Body of pancreas (tissue), 4 donors: Measurements from ENCODE around the gene SCYGR7. TPM values are rescaled to one million over a fixed set of nuclear protein-coding genes. Genes with fewer than 3 reads are reported as not detected.
A peak's percentile ranks its signal among the peaks of the same experiment; 100 is the strongest.
"Not testable (repeated sequence)": the region's sequence is repeated elsewhere in the genome, so short reads cannot be mapped to it uniquely, and the experiment has no call there.

ENCODE experiments used
- ATAC-seq: fragments of 150-250 bp; one replicate; pipeline ENCODE4 v1.9.1; 2016
- DNase-seq, 4 donors: peaks; one replicate each; pipeline ENCODE4 v3.0.0-alpha.2; 2019
- H3K27ac ChIP-seq, 4 donors: fragments of 200-600 bp; sonication (generic); 1 replicate in 3 of 4; 2 replicates in 1 of 4; pipeline versions ENCODE4 v1.5.1 to v1.6.1; 2016 to 2019; ENCODE audit warnings: mild to moderate bottlenecking in 1 of 4, mixed read lengths in 1 of 4, moderate library complexity in 1 of 4
- H3K27me3 ChIP-seq, 2 donors: fragments of 200-600 bp; sonication (generic); one replicate each; pipeline ENCODE4 v1.6.0; 2016; ENCODE audit warnings: mild to moderate bottlenecking in 1 of 2
- H3K36me3 ChIP-seq, 2 donors: fragments of 200-600 bp; sonication (generic); replicated peaks in 1 of 2; 2 replicates each; pipeline ENCODE4 v1.5.1; 2016; ENCODE audit warnings: low read depth in 2 of 2; ENCODE audit not compliant: insufficient read depth in 1 of 2
- H3K4me1 ChIP-seq: fragments of 200-600 bp; sonication (generic); one replicate; pipeline ENCODE4 v1.6.0; 2016
- H3K4me3 ChIP-seq, 2 donors: fragments of 200-600 bp; sonication (generic); 1 replicate in 1 of 2; 2 replicates in 1 of 2; pipeline ENCODE4 v1.5.1; 2016 to 2019
- H3K9me3 ChIP-seq, 3 donors: fragments of 200-600 bp; sonication (generic); 1 replicate in 2 of 3; 2 replicates in 1 of 3; pipeline ENCODE4 v1.5.1; 2016
- POLR2A ChIP-seq, 3 donors: fragments of 450-650 bp; IDR thresholded peaks; one replicate each; pipeline ENCODE4 v1.6.1; 2016; ENCODE audit warnings: antibody characterized with exemption in 3 of 3, mild to moderate bottlenecking in 2 of 3
- WGBS, 2 donors: methylation state at CpG; one replicate each; pipeline ENCODE4 v1.1.5; 2017; 5-methylcytosine and 5-hydroxymethylcytosine counted together
- intact Hi-C: fragments of 100-400 bp; cut with DNase I; formaldehyde crosslinking; loops from one replicate; pipeline ENCODE4 v1.15.1; 2023
- total RNA-seq, 2 donors: library from RNA; depleted of rRNA; stranded (reverse); fragments of >200 nt; gene quantifications; one replicate each; pipeline ENCODE4 v1.1.0, GENCODE V29; 2016
- TF ChIP-seq, protein P1 (sequence below), 7 experiments: fragments of 450-650 bp in 4 of 7; fragments of 200-600 bp in 3 of 7; sonication (generic) in 3 of 7; IDR thresholded peaks; one replicate each; pipeline ENCODE4 v1.5.1; 2016 to 2019; ENCODE audit warnings: antibody characterized with exemption in 7 of 7

Gene SCYGR7
- total RNA-seq, 2 donors from 2014 or later, result not detected

DNA sequence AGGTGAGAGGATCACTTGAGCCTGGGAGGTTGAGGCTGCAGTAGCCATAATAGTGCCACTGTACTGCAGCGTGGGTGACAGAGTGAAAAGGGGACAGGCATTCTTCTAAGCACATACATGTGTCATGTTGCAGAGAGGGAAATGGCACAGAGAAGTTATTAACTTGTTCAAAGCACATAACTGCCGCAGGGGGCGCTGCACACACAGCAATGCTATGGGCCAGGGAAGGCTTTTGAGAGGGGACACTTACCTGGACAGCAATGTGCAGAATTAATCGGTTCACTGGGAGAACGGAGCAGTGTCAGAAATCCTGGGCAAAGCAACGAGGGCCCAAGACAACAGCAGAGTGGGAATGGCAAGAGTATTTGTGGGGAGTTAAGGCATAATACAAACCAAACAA lies 19.9 kb downstream of the SCYGR7 start:
- Histone ChIP-seq H3K9me3 (no peaks in the 10 kb centered on the region), H3K27me3 (no peaks in the 10 kb centered on the region), H3K4me3 (no peak overlapping the region), H3K36me3 (no peaks in the 10 kb centered on the region), H3K27ac (no peak overlapping the region), H3K4me1 (no peaks in the 10 kb centered on the region)
- DNase-seq (no peak), ATAC-seq (no peak)
- TF ChIP-seq POLR2A (IDR thresholded peaks at IDR 0.05), result no peak
- TF ChIP-seq, protein P1, sequence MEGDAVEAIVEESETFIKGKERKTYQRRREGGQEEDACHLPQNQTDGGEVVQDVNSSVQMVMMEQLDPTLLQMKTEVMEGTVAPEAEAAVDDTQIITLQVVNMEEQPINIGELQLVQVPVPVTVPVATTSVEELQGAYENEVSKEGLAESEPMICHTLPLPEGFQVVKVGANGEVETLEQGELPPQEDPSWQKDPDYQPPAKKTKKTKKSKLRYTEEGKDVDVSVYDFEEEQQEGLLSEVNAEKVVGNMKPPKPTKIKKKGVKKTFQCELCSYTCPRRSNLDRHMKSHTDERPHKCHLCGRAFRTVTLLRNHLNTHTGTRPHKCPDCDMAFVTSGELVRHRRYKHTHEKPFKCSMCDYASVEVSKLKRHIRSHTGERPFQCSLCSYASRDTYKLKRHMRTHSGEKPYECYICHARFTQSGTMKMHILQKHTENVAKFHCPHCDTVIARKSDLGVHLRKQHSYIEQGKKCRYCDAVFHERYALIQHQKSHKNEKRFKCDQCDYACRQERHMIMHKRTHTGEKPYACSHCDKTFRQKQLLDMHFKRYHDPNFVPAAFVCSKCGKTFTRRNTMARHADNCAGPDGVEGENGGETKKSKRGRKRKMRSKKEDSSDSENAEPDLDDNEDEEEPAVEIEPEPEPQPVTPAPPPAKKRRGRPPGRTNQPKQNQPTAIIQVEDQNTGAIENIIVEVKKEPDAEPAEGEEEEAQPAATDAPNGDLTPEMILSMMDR (IDR thresholded peaks at IDR 0.05), result no peak
- intact Hi-C loops, result no loop called here
- WGBS, 2 donors, result 47 to 53% methylated on average over 6 of the region's 6 CpGs

DNA sequence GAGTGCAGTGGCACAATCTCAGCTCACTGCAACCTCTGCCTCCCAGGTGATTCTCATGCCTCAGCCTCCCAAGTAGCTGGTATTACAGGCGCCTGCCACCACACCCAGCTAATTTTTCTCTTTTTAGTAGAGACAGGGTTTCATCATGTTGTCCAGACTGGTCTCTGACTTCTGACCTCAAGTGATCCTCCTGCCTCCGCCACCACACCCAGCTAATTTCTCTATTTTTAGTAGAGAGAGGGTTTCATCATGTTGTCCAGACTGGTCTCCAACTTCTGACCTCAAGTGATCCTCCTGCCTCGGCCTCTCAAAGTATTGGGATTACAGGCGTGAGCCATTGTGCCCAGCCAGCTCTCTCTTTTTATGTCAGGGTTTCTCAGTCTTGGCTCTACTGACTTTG lies 28.1 kb downstream of the SCYGR7 start:
- 55 to 59% methylated on average over 4 of the region's 4 CpGs for WGBS, 2 donors
- not testable (repeated sequence) for H3K9me3 ChIP-seq, H3K27me3 ChIP-seq, H3K27ac ChIP-seq, ATAC-seq, DNase-seq, H3K36me3 ChIP-seq, H3K4me3 ChIP-seq
- intact Hi-C loops, result loop anchor here (10.0 kb wide), 1 partner anchor 91 kb away; the partner anchor contains the start of gene SCYGR5
- H3K4me1 ChIP-seq, result peaks cover 10% of the 10 kb centered on the region

DNA sequence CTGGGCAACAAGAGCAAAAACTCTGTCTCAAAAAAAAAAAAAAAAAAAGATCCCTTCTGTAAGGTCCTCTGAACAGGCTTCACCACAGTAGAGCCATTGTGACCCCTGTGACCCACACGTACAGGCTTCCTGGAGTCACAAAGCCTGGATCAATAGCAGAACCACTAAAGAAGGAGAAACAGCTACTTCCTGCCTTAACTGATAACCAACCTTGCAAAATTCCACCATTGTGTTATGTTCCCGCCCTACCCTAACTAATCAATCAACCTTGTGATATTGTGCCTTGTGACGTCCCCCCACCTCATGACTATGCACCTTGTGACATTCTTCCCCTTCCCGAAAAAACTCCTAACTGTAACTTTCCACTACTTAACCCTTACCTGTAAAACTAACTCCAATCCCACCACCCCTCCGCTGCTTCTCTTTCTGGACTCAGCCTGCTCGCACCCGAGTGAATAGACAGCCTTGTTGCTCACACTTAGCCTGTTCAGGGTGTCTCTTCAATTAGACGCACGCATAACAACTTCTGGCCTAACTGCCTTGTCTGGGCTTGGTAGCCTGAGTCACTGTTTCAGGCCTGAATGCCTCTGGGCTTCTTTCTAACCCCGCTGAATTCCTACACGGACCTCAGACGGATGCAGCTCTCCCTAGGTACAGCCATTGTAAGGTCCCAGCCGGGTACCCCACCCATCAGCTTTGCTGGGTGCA lies 31.4 kb downstream of the SCYGR7 start:
- peak; percentile 39 for ATAC-seq
- intact Hi-C loops, result loop anchor here (10.0 kb wide), 2 partner anchors 95 to 625 kb away; partner anchors contain the start of gene SCYGR5
- Histone ChIP-seq H3K4me3 (no peak overlapping the region), H3K4me1 (peaks cover 20% of the 10 kb centered on the region), H3K27me3 (no peaks in the 10 kb centered on the region), H3K9me3 (no peaks in the 10 kb centered on the region), H3K36me3 (no peaks in the 10 kb centered on the region), H3K27ac (peak overlapping the region in 2 of 4 donors; percentile 29 to 76)
- WGBS, 2 donors, result 47 to 50% methylated on average over 13 of the region's 13 CpGs
- DNase-seq, result peak in 2 of 4 donors; percentile 6 to 13
- TF ChIP-seq, protein P1 (IDR thresholded peaks at IDR 0.05), result no peak
- no peak for TF ChIP-seq POLR2A (IDR thresholded peaks at IDR 0.05)

DNA sequence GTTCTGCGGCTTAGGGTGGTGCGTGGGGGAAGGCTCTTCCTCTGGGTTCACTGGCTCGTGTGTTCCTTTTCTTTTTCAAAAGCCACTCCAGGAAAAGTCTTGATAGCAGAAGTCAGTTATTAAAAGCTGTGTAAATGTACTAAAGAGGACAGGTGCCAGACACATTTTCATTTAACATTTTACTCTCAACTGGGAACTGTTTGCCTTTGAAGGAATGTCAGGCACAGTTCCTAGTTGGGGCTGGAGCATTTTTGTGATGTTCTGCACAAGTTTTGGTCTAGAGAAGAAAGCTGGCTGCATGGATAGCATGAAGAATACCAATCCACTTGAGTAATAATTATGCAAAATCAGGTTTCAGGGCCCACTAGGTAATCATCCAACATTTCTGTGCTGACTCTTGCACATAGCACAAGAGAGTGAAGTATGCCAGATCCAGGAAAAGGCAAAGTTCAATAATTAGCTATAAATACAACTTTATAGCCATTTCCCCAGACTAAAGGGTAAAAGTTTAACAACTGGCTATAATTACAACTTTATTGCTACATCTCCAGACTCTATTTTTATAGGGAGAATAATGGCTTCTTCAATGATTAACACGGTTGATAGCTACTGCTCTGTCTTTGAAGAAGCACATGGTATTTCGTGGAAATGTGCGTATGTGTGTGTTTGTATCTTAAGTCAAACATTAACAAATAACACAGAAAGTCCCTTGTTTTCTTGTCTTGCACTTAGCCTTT lies 33.8 kb downstream of the SCYGR7 start:
- DNase-seq (peak in 1 of 4 donors; percentile 10), ATAC-seq (peak; percentile 70)
- H3K36me3 ChIP-seq, result no peaks in the 10 kb centered on the region
- H3K4me3 ChIP-seq, result no peak overlapping the region
- no peaks in the 10 kb centered on the region for H3K9me3 ChIP-seq
- H3K27ac ChIP-seq, result peak overlapping the region; percentile 40 to 76 (median 63)
- 32 to 39% methylated on average over 6 of the region's 6 CpGs for WGBS, 2 donors
- H3K4me1 ChIP-seq, result peaks cover 40% of the 10 kb centered on the region
- no peaks in the 10 kb centered on the region for H3K27me3 ChIP-seq
- intact Hi-C loops, result loop anchor here (10.0 kb wide), 1 partner anchor 627 kb away; no protein-coding TSS in a partner anchor
- TF ChIP-seq, protein P1 (IDR thresholded peaks at IDR 0.05), result no peak
- TF ChIP-seq POLR2A (IDR thresholded peaks at IDR 0.05), result no peak

DNA sequence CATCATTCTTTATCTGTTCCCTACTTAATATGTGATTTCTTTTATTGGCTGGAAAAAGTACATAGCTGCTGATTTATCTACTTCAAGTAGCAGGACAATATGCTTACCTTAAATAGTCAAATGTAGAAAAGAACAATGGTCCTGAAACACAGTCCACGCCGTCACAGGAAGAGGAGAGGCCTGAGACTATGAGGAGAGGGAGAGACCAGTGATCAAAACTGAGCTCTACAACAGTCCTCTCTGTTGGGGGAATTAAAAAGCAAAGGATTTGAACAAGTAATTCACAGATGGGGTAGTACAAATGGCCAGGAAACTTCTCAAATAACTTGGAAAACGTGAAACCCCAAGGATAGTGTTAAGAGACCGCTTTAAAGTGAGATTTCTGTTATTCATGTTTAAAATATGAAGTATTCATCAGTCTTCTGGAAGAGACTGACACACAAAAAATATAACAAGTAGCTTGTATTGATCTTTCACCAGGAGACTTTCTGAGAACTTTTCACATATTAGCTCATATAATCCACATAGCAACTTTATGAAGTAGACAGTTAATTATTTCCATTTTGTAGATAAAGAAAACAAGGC lies 37.7 kb downstream of the SCYGR7 start:
- TF ChIP-seq, protein P1 (IDR thresholded peaks at IDR 0.05), result no peak
- TF ChIP-seq POLR2A (IDR thresholded peaks at IDR 0.05), result no peak
- Histone ChIP-seq H3K4me3 (no peak overlapping the region), H3K27me3 (no peaks in the 10 kb centered on the region), H3K9me3 (no peaks in the 10 kb centered on the region), H3K4me1 (peaks cover 34% of the 10 kb centered on the region), H3K36me3 (no peaks in the 10 kb centered on the region), H3K27ac (peak overlapping the region in 3 of 4 donors; percentile 50 to 70 (median 60))
- no peak for ATAC-seq
- intact Hi-C loops, result loop anchor here (5.0 to 10.0 kb wide), 2 partner anchors 364 to 631 kb away; no protein-coding TSS in a partner anchor
- 26 to 34% methylated on average over 4 of the region's 4 CpGs for WGBS, 2 donors
- no peak for DNase-seq
